ENCODE data around the gene TMEM132D.
"Not testable (repeated sequence)": the region's sequence is repeated elsewhere in the genome, so short reads cannot be mapped to it uniquely, and the experiment has no call there.

Gene TMEM132D

GRCh38 chr12:129903956-129904829 is at the start of gene TMEM132D:
Gene TMEM132D, minus strand, starts transcription at chr12:129904025.
- DNase-seq = no peak

DNA sequence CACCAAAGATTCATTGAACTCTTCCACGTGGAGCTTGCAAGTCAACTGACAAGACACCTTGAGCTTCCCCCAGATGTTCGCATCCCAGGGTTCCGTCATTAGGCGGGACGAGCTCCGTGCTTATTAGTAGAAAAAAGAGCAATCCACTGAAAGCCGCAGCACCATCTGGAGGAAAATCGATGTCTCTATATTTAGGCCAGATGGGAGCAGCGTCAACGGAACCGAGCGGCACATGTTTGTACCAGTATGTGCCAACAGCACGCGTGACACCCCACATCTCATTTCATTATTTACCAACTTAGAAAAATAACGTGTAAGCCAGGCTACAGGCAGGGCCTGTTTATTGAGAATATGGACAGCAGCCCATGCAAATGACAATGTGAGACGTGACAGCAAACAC is 45.8 kb upstream of the TMEM132D start:
- no peak for DNase-seq

- no peak for DNase-seq
Observed at GRCh38 chr12:129941618-129942017, 37.8 kb upstream of the TMEM132D start.

DNA sequence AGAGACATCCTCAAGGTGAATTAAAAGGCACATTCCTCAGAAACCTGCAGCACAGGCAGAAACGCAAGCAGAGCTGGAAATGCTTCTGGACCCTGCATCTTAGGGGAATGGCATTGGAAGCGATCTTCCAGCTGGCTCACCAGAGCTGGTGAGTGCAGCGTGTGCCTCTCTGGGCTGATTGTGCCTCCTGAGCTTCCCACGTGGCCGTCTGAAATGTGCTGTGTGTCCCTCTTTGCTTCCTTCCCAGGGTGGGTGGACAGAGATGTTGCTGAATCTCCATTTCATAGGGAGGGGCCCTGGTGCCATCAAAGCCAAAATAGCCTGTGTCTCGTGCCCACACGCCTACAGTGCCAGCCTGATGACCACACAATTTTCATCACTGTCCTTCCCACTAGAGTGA is 34.3 kb upstream of the TMEM132D start:
- no peak for DNase-seq

DNA sequence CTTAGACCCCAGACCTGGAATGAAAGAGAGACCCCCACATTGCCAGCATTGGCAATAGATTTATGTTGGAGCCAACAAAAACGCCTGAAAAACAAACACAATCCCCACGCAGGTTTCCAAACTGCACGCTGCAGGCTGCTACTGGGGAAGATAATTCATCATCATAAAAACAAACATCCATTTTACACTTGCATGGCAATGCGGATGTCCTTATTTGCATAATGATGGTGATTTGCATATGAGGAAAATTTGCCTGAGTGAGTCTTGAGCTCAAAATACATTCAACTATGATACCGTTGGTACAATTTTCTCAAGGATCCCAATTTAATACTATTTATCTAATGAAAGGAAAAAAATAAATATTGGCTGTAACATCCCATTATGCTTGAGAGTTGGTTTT is 33.6 kb upstream of the TMEM132D start:
- no peak for DNase-seq

DNA sequence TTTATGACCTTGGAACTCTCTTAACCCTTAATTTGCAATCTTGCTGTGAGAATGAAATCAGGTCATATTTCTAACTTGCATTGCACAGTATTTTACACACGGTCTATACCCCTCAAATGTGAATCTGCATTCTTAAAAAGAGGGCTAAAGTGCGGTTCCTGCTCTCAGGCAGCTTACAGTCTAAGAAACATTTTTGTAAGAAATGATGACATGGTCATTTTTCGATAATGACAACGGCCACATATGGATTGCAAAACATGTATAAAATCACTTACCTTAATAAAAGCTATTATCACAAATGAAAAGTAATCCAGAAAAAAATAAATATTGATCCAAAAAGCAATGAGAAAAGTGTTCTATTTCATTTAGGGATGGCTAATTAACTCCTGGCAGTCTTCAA is 24.8 kb upstream of the TMEM132D start:
- DNase-seq = no peak

DNA sequence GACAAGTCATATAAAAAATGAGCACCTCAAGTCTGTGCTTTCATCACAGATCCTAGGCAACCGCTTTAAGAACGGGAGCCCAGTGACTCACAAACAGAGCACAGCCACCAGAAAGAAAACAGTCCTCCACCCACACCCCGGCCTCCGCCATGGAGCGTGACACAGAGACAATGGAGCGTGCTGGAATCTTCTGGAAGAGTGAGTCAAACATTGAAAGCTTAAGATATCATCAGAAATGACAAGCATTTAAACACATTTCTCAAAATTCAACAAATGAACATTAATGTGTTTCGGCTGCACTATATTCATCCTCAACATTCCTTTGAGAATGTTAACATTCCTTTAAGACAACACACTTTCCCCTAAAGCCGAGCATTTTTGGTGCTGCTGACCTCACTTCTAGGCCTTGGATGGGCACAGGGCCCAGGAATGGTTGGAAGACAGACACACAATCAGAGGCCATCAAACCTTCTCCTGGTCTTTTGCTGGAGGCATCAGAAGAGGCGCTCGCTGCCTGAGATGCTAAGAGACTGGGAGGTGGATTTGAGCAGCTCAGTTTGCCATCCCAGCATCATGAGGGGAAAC is 23.6 kb upstream of the TMEM132D start:
- DNase-seq = no peak

DNA sequence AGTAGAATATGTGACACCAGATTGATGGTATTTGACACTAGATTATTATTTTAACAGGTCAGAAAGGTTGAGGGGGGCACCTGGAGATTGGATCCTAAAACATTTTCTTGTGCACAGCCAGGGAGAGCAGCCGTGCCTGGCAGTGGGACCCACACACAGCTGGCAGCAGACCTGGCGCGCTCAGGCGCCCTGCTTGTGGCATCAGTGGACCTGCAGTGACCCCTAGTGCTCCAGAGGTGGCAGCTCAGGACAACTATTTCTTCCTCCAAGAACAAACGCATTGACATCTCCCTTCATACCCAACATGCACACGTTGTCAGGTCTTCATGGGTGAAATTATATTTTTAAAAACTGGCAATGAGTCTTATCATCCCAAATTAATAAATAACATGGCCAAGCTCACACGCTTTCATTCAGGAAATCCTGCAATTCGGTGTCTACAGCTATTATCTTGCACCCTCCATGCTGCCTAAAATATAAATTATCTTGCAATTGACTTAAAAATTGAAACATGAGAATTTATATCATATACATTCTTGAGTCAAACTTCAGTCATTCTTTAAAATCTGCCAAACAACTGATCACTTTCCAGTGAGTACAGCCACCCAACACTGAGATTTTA is 7.7 kb upstream of the TMEM132D start:
- DNase-seq = no peak

GRCh38 chr12:129909051-129910020 is 5.5 kb upstream of the TMEM132D start:
- DNase-seq = no peak

- DNase-seq = no peak
Observed at GRCh38 chr12:129903092-129903945, 506 bp downstream of the TMEM132D start.

- no peak for DNase-seq
Observed at GRCh38 chr12:129902371-129903091, 1.3 kb downstream of the TMEM132D start.

DNA sequence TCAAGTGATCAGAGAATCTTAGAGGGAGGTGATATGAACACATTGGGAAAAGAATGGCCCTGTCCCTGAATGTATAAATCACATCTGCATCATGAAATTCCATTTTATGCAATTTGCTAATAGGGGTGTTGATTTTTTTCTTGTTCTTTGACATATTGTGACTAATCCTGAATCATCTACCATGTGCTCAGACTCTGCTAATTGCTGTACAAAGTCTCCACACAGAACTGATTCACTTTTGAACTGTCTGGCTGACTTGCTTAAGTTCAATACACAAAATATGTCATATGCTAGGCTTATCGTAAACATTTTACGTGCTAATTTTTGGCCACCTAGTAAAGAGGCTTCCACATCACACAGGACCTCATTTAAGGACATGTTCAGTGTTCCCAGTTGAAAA is 2.6 kb downstream of the TMEM132D start:
- DNase-seq = no peak

- no peak for DNase-seq
Observed at GRCh38 chr12:129900306-129900705, 3.5 kb downstream of the TMEM132D start.

DNA sequence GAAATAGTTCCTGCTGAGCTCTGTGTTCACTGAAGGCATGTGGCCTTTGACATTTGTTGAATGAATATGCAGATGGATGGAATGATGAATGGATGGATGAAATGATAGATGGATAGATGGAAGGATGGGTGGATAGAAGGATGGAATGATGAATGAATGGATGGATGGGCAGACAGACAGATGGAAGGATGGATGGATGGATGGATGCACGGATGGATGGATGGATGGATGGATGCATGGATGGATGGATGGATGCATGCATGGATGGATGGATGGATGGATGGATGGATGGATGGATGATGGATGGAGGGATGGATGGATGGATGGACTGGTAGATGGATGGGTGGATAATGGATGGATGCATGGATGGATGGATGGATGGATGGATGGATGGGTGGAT is 4.8 kb downstream of the TMEM132D start:
- DNase-seq = not testable (repeated sequence)

GRCh38 chr12:129893691-129894090 is 10.1 kb downstream of the TMEM132D start:
- no peak for DNase-seq

- no peak for DNase-seq
Observed at GRCh38 chr12:129887101-129887500, 16.7 kb downstream of the TMEM132D start.

DNA sequence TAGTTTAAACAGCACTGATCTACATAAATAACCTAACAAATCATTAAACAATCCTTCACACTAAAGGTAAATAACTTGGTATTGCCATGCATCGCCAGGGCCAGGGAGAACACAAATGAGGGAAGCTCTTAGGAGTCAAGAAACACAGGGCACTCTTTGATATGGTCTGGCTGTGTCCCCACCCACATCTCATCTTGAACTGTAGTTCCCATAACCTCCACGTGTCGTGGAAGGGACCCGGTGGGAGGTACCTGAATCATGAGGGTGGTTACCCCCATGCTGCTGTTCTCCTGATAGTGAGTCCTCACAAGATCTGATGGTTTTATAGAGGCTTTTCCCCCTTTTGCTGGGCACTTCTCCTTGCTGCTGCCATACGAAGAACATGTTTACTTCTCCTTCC is 17.3 kb downstream of the TMEM132D start:
- no peak for DNase-seq

GRCh38 chr12:129885287-129885686 is 18.5 kb downstream of the TMEM132D start:
- no peak for DNase-seq

- DNase-seq = no peak
Observed at GRCh38 chr12:129877411-129877810, 26.4 kb downstream of the TMEM132D start.

DNA sequence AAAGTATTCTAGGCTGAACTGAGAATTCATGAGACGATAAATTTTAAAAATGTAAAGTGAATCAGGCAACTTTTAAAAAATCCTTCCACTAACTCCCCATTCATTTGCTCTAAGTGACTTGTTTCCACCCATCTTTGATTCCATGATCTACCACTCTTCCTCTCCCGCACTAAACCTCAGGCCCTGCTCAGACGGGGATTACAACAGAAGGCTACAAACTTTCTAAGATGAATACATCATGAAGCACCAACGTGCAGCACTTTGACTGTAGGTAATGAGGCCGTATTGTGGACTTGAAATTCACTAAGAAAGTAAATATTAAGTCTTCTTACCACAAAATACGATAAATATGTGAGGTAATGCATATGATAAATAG is 30.0 kb downstream of the TMEM132D start:
- no peak for DNase-seq

DNA sequence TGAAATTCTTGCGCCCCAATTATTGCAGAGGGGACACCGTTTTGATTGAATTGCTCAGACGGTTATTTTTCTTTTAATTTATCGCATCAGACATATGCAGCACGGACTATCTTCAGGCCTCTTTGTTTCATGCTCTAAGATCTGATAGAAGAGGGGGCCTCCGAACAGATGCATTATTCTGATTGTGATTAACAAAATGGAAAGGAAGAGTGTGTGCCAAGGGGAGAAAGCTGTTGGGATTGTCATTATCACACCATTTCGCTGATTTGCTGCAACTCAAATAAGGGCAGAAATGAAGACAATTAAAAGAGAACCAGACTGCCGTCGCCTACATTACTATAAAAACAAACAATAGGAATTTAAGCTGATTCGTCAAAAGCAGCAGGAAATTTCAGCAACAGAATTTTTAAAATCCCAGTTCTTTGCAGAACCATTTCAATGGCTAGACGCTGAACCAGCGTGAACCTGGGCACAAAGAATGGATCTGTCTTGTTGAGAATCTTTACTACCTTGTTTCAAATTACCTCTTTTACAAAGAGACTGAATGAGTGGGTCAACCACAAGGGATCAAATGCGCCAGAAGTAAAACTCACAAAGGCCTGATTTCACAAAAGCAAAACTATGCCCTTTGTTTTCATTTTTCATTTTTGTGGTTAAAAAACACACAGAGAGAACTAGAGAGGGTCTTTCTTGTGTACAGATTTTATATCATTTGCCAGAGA is 30.6 kb downstream of the TMEM132D start:
- no peak for DNase-seq
